Caco-2 (cell line): Measurements from ENCODE around the gene NINJ1. TPM values are rescaled to one million over a fixed set of nuclear protein-coding genes. Genes with fewer than 3 reads are reported as not detected.

Source experiments
- BruUV-seq: library from RNA; stranded (reverse); fragments of 400-500 nt; replicated peaks from 2 replicates; lab custom pipeline; 2021; lab: Mats Ljungman, UMichigan
- CTCF ChIA-PET: fragments of 300-600 bp; sonication (Branson Sonifier 250); formaldehyde crosslinking; loops from one replicate; lab custom pipeline; 2022; ENCODE audit warnings: antibody characterized with exemption; lab: Charles Lee
- POLR2A ChIA-PET: fragments of 300-600 bp; sonication (Branson Sonifier 250); formaldehyde crosslinking; loops from one replicate; lab custom pipeline; 2022; ENCODE audit warnings: antibody characterized with exemption; lab: Charles Lee
- DNase-seq, 2 experiments: peaks; one replicate each; pipeline versions ENCODE4 v3.0.0 to v3.0.0-alpha.2; 2020 to 2022
- H3K27me3 ChIP-seq: replicated peaks from 2 replicates; pipeline ENCODE4 v1.6.0; 2011; ENCODE audit warnings: low read length; ENCODE audit not compliant: control insufficient read depth, insufficient read depth
- H3K36me3 ChIP-seq: 2 replicates; pipeline ENCODE4 v1.5.1; 2011; ENCODE audit warnings: low read length; ENCODE audit not compliant: control insufficient read depth, insufficient read depth
- H3K4me1 ChIP-seq: fragments of 250-450 bp; sonication (Bioruptor Pico); 2 replicates; pipeline ENCODE4 v1.5.1; 2020; ENCODE audit warnings: mild to moderate bottlenecking
- H3K4me3 ChIP-seq: 2 replicates; pipeline ENCODE4 v1.5.1; 2011; ENCODE audit warnings: low read depth, mild to moderate bottlenecking, control low read depth, low read length
- H3K9me3 ChIP-seq: fragments of 250-450 bp; sonication (Bioruptor Pico); 2 replicates; pipeline ENCODE4 v1.5.1; 2020; ENCODE audit warnings: mild to moderate bottlenecking, moderate library complexity
- H3K27ac Mint-ChIP-seq: one replicate; pipeline ENCODE4 v1.8.0; 2022; ENCODE audit warnings: mixed read lengths; ENCODE audit not compliant: unreplicated experiment
- H3K27me3 Mint-ChIP-seq: one replicate; pipeline ENCODE4 v1.8.0; 2022; ENCODE audit warnings: mixed read lengths; ENCODE audit not compliant: insufficient read depth, unreplicated experiment
- H3K36me3 Mint-ChIP-seq: one replicate; pipeline ENCODE4 v1.8.0; 2022; ENCODE audit warnings: mild to moderate bottlenecking, mixed read lengths; ENCODE audit not compliant: insufficient read depth, unreplicated experiment
- H3K4me1 Mint-ChIP-seq: one replicate; pipeline ENCODE4 v1.8.0; 2022; ENCODE audit warnings: low read depth, mixed read lengths; ENCODE audit not compliant: unreplicated experiment
- H3K4me3 Mint-ChIP-seq: one replicate; pipeline ENCODE4 v1.8.0; 2022; ENCODE audit warnings: mild to moderate bottlenecking, moderate library complexity, mixed read lengths; ENCODE audit not compliant: unreplicated experiment
- H3K9me3 Mint-ChIP-seq: one replicate; pipeline ENCODE4 v1.8.0; 2022; ENCODE audit warnings: mixed read lengths; ENCODE audit not compliant: unreplicated experiment
- intact Hi-C: fragments of 100-400 bp; cut with micrococcal nuclease; formaldehyde crosslinking; loops from one replicate; pipeline ENCODE4 v1.10.0; 2022; ENCODE audit not compliant: unreplicated experiment
- total RNA-seq: library from RNA; stranded (reverse); gene quantifications from 2 replicates; pipeline ENCODE4 v1.2.3, GENCODE V29; 2022
- TF ChIP-seq, protein P1 (sequence below), 2 experiments: fragments of 200-600 bp in 1 of 2; IDR thresholded peaks; 1 replicate in 1 of 2; 2 replicates in 1 of 2; pipeline versions ENCODE4 v1.5.1 to v1.8.0; 2011 to 2022; ENCODE audit warnings: antibody characterized with exemption in 1 of 2, control low read depth in 1 of 2, inconsistent platforms in 1 of 2, low read depth in 1 of 2, low read length in 1 of 2, mild to moderate bottlenecking in 1 of 2, moderate library complexity in 1 of 2; ENCODE audit not compliant: insufficient read depth in 1 of 2, severe bottlenecking in 1 of 2, unreplicated experiment in 1 of 2

NINJ1 gene
- total RNA-seq, 1 experiment from 2014 or later: 35.6 TPM

DNA sequence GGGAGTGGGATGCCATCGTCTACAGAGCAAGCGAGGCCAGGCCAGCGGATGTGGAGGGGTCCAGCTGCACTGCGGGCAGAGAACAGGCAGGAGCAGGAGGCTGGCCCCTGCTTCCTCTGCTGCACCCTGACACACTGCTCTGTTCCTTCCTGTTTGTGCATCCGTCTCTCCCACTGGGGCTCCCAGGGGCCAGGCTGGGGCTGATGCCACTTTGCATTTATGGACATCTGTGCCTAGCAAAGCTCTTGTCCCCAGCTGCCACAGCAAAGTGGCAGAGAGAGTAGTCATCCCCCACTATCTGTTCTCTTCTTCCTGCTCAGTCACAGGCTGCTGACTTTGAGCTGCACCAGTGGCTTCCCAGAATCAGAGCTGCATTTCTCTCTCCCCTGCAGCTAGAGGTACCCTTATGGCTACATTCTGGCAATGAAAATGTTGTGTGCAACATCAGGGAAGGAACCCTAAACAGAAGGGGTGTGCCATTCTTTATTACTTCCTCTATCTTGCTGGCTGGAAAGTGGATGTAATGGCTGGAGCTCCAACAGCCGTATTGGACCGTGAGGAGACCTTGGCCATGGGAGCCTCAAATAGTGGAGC, 4.2 kb upstream of the NINJ1 start:
- Histone ChIP-seq H3K9me3 (no peaks in the 10 kb centered on the region), H3K36me3 (no peaks in the 10 kb centered on the region), H3K4me1 (0 out of 2 replicates have a peak, but pooled peaks cover 4% of the 10 kb centered on the region), H3K4me3 (no peak overlapping the region), H3K27me3 (no peaks in the 10 kb centered on the region)
- Mint-ChIP-seq H3K27ac (no peak overlapping the region), H3K4me1 (no peaks in the 10 kb centered on the region), H3K9me3 (no peaks in the 10 kb centered on the region), H3K27me3 (no peaks in the 10 kb centered on the region), H3K36me3 (peaks cover 6% of the 10 kb centered on the region), H3K4me3 (no peak overlapping the region)
- ChIA-PET POLR2A (no interaction called here), CTCF (no interaction called here)
- TF ChIP-seq, protein P1, sequence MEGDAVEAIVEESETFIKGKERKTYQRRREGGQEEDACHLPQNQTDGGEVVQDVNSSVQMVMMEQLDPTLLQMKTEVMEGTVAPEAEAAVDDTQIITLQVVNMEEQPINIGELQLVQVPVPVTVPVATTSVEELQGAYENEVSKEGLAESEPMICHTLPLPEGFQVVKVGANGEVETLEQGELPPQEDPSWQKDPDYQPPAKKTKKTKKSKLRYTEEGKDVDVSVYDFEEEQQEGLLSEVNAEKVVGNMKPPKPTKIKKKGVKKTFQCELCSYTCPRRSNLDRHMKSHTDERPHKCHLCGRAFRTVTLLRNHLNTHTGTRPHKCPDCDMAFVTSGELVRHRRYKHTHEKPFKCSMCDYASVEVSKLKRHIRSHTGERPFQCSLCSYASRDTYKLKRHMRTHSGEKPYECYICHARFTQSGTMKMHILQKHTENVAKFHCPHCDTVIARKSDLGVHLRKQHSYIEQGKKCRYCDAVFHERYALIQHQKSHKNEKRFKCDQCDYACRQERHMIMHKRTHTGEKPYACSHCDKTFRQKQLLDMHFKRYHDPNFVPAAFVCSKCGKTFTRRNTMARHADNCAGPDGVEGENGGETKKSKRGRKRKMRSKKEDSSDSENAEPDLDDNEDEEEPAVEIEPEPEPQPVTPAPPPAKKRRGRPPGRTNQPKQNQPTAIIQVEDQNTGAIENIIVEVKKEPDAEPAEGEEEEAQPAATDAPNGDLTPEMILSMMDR (IDR thresholded peaks at IDR 0.05; ENCODE audit: insufficient read depth in 1 of 2, low read depth in 1 of 2, low read length in 1 of 2, severe bottlenecking in 1 of 2, unreplicated experiment in 1 of 2): no peak
- BruUV-seq: no TSS peak
- intact Hi-C loops: no loop called here
- DNase-seq: no peak

DNA sequence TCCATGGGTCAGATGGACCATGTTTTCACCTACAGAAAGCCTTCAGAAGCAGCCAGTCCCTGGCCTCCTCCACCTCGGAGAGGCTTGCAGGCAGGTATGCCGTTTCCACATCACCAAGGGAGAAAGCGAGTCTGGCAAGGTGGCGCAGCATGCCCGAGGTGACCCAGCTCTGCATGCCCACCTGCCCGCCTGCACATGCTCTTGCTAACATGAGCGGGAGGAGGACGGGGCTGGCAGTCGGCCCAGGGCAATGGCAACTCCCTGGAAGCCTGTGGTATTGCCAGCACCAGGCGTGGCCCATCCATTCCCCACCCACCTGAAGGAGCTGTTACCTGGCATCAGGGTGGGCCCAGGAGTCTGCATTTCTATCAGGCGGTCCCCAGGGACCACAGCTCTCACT, 3.3 kb upstream of the NINJ1 start:
- Histone ChIP-seq H3K4me1 (peaks cover 10% of the 10 kb centered on the region; the same call in 1 of the 2 replicates), H3K36me3 (no peaks in the 10 kb centered on the region), H3K4me3 (no peak overlapping the region), H3K27me3 (no peaks in the 10 kb centered on the region), H3K9me3 (no peaks in the 10 kb centered on the region)
- Mint-ChIP-seq H3K9me3 (no peaks in the 10 kb centered on the region), H3K4me1 (peaks cover 6% of the 10 kb centered on the region), H3K36me3 (peaks cover 6% of the 10 kb centered on the region), H3K27me3 (no peaks in the 10 kb centered on the region), H3K27ac (no peak overlapping the region), H3K4me3 (no peak overlapping the region)
- ChIA-PET CTCF (no interaction called here), POLR2A (no interaction called here)
- intact Hi-C loops: no loop called here
- TF ChIP-seq, protein P1 (IDR thresholded peaks at IDR 0.05; ENCODE audit: insufficient read depth in 1 of 2, low read depth in 1 of 2, low read length in 1 of 2, severe bottlenecking in 1 of 2, unreplicated experiment in 1 of 2): no peak
- DNase-seq: no peak
- BruUV-seq: no TSS peak

DNA sequence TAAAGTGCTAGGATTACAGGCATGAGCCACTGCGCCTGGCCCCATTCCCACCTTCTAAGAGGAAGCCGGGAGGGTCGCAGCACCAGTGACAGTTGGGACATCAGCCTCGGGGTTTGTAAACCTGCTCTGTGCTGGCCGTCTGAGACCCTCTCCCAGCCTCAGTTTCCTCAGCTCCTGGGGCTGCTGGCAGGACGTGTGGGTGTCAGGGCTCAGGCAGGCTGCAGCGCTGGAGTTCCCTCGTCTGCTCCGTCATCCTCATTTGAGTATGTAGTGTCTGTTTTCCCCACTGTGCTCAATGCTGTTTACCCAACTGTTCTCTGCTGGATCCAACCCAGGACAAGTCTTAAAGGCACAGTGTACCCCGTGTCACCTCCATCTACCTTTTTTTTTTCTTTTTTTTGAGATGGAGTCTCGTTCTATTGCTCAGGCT, 2.0 kb upstream of the NINJ1 start:
- Mint-ChIP-seq H3K9me3 (no peaks in the 10 kb centered on the region), H3K27ac (no peak overlapping the region), H3K4me3 (no peak overlapping the region), H3K27me3 (no peaks in the 10 kb centered on the region), H3K4me1 (peaks cover 6% of the 10 kb centered on the region), H3K36me3 (peaks cover 6% of the 10 kb centered on the region)
- BruUV-seq: no TSS peak
- no peak for DNase-seq
- CTCF ChIA-PET: no interaction called here
- Histone ChIP-seq H3K9me3 (no peaks in the 10 kb centered on the region), H3K27me3 (no peaks in the 10 kb centered on the region), H3K36me3 (no peaks in the 10 kb centered on the region), H3K4me3 (no peak overlapping the region), H3K4me1 (peaks cover 10% of the 10 kb centered on the region; the same call in 1 of the 2 replicates)
- TF ChIP-seq, protein P1 (IDR thresholded peaks at IDR 0.05; ENCODE audit: insufficient read depth in 1 of 2, low read depth in 1 of 2, low read length in 1 of 2, severe bottlenecking in 1 of 2, unreplicated experiment in 1 of 2): no peak
- intact Hi-C loops: no loop called here
- POLR2A ChIA-PET: no interaction called here
